ENCODE measurements around the gene MARCHF11. TPM values are rescaled to one million over a fixed set of nuclear protein-coding genes. Genes with fewer than 3 reads are reported as not detected.

The MARCHF11 gene
- total and polyA plus RNA-seq, 2 of the 4 experiments (the other 2 are of a cell fraction), result not detected

DNA sequence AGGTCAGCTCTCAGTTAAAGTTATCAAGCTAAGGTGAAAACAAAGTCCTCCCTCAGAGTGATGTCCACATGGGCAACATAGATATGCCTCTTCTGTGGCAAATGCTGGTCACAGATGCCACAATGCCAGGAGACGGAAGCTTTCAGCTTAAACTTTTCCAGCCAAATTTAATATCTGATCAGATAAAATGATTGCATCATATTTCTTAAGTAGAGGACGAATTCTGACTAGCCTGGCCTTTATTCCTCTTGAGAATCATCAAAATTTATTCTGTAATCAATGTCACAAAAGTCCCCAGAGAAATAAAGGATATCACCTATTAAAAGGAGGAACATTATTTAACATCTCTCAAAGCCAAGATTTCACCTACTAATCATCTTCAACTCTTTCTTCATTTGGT, 161.9 kb downstream of the MARCHF11 start:
- Histone ChIP-seq H3K9ac (ENCODE audit: low read depth, low read length) (no peak overlapping the region), H3K4ac (ENCODE audit: low read depth, low read length) (no peak overlapping the region), H4K5ac (ENCODE audit: low read depth, low read length) (no peak overlapping the region), H2BK5ac (ENCODE audit: low read depth, low read length, poor library complexity, severe bottlenecking) (no peak overlapping the region), H2AK9ac (replicated peaks; ENCODE audit: low read depth, low read length, poor library complexity) (no peak overlapping the region), H3K56ac (ENCODE audit: extremely low read depth, insufficient read depth, low read length) (no peak overlapping the region), H2BK15ac (ENCODE audit: low read depth, low read length) (no peak overlapping the region), H3K4me2 (ENCODE audit: low read depth, low read length) (no peak overlapping the region), H4K8ac (ENCODE audit: low read depth in 2 of 2, low read length in 2 of 2) (no peak overlapping the region), H3K9me3 (ENCODE audit: control insufficient read depth, insufficient read depth, low read length) (no peaks in the 10 kb centered on the region), H3K18ac (ENCODE audit: low read depth, low read length) (no peak overlapping the region), H3K4me1 (ENCODE audit: control insufficient read depth, insufficient read depth, low read length) (no peaks in the 10 kb centered on the region), H3K79me1 (ENCODE audit: low read depth in 1 of 2, low read length in 2 of 2) (no peaks in the 10 kb centered on the region), H3K9me1 (ENCODE audit: insufficient read depth, low read length) (no peaks in the 10 kb centered on the region; the same call in 1 of the 2 replicates), H3K36me3 (ENCODE audit: control insufficient read depth, insufficient read depth, low read length) (no peaks in the 10 kb centered on the region), H2AFZ (replicated peaks; ENCODE audit: low read length, poor library complexity) (no peak overlapping the region), H2AK5ac (ENCODE audit: low read depth, low read length) (no peak overlapping the region), H2BK20ac (ENCODE audit: low read depth, low read length) (no peak overlapping the region), H3K23ac (ENCODE audit: low read depth, low read length) (no peak overlapping the region), H4K20me1 (ENCODE audit: insufficient read depth, low read length) (no peaks in the 10 kb centered on the region), H3K14ac (replicated peaks; ENCODE audit: low read depth, low read length) (no peak overlapping the region), H3K27ac (ENCODE audit: insufficient read depth, low read length) (no peak overlapping the region), H2BK120ac (ENCODE audit: low read depth, low read length) (no peak overlapping the region), H4K91ac (ENCODE audit: insufficient read depth, low read depth, low read length) (no peak overlapping the region), H3K4me3 (ENCODE audit: insufficient read depth, low read depth, low read length) (no peak overlapping the region), H3K27me3 (ENCODE audit: control insufficient read depth, insufficient read depth, low read length) (no peaks in the 10 kb centered on the region; the same call in none of the 2 replicates)
- intact Hi-C loops (cut with micrococcal nuclease), result no loop called here
- no TSS peak for BruUV-seq (replicated peaks)
- dilution Hi-C loops (cut with HindIII; ENCODE audit: low sequenced_read_pairs, unreplicated experiment), result no loop called here
- WGBS, 2 experiments (ENCODE audit: extremely low coverage in 2 of 2, insufficient read length in 1 of 2), result no CpG with 5 or more reads among the region's 2 CpGs
- ATAC-seq (ENCODE audit: low read depth), result no peak
- TF ChIP-seq CEBPB (IDR thresholded peaks at IDR 0.05; ENCODE audit: low read depth, low read length), result peak; percentile 59; the same call in 1 of the 2 replicates
- no peak for TF ChIP-seq NFE2L2 (IDR thresholded peaks at IDR 0.05; ENCODE audit: low read depth, low read length)
- ChIA-PET POLR2A (ENCODE audit: unreplicated experiment) (no interaction called here), CTCF (no interaction called here)
- DNase-seq, result no peak
- in situ Hi-C loops (cut with MboI; ENCODE audit: low sequenced_read_pairs), result no loop called here

Small RNA genes lying within 50 kb of the gene (microRNA-seq; reads per million reads assigned to microRNA genes)
- gene RNA5SP178 (ENCODE audit: insufficient read depth, insufficient read length), result not detected

Small RNA genes lying within 50 kb of the gene (small RNA-seq; reads per million reads assigned to genes)
- gene RNA5SP178, result 0 to 0.08 (median 0) reads per million in 5 experiments
